GM21381 (cell line): ENCODE measurements around the gene KCTD18.

Experiments
- ATAC-seq: cut with Tn5 transposase; IDR thresholded peaks from one replicate; pipeline ENCODE4 v1.9.1; 2021; ENCODE audit warnings: mild to moderate bottlenecking, moderate library complexity; ENCODE audit not compliant: unreplicated experiment

The KCTD18 gene

DNA sequence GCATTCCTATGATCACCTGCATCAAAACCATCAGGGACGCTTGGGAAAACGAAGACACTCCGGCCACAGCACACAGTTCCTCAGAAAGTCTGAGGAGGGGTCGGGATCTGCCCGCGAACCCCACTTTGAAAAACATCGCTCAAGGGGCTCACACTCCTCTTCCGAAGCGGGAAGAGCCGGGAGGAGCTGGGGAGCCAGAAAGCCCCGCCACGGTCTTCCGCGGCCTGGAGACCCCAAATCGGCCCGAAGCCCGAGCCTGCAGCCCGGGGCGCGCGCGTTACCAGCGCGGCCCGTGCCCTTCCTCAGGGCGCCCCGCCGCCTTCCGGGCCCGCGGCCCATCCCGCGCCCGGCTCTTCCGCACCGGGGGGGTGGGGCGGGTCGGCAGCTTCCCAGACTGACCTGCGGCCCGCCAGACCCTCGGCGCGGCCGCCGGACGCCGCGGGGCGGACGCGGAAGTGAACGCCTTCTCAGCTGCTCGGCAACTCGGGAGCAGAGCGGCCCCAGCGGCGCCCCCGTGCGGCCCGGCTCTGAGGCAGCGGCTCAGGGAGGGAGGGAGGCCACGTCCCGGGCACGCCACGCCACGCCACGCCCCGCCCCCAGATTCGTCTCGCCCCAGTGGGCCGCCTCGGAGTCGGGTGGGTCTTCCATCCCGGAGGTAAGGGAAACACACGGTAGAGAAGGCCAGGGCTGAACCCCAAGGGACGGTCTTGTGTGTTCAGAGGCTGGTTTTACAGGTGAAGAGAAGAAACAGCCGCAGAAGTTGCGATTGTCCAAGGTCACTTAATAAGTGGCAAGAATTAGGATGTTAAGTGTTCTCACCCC lies at the start of gene KCTD18:
Gene KCTD18 (minus strand): TSS at position 457 of the 822 bp plus-strand sequence. CDS start 3,052 bp downstream, outside the sequence.
- ATAC-seq, result peak; percentile 99

DNA sequence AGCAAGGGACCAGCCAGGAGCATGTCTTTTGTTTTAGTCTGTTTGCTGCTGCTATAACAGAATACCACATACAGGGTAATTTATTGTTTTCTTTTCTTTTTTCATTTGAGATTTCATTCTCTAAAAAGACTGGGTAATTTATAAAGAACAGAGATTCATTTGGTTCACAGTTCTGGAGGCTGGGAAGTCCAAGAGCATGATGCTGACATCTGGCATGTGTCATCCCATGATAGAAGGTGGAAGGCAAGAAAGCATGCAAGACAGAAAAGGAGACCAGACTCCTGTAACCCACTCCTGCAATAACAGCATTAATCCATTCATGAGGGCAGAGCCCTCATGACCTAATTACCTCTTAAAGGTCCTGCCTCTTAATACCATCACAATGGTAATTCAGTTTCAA lies 30.9 kb upstream of the KCTD18 start:
- ATAC-seq, result no peak

DNA sequence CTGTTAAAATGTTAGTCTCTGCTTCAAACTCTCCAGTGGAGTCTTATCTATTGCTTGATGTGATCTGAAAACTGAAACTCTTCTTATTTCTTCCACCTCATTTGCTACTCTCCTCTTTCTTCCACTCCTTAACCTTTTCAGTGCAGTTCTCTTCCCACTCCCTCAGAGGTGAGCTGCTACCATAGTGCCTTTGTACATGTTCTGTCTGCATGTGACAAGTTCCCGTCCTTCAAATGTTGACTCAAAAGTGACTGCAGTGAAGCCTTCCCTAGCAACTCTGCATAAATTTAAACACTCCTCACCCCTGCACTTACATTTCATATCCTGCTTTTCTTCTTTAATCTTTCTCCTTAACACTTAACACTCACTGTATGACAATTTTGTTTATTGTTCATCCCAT lies 28.3 kb upstream of the KCTD18 start:
- no peak for ATAC-seq

DNA sequence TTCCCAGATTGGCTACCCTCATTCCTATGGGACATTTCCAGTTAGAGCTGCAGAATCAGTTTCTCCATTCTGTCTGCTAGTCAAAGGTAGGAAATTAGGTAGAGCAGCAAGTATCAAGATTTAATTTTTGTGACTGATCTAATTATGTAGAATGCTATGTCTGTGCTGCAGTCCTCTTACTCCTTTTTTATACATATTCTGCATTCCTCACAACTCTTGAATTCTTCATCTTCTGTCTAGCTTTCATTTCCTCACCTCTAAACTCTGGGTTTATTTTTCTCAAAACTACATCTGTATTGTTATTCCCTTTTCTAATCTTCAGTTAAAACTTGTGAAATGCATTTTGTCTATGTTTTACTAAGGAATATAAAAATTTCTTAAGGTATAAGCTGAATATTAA lies 24.7 kb upstream of the KCTD18 start:
- no peak for ATAC-seq

DNA sequence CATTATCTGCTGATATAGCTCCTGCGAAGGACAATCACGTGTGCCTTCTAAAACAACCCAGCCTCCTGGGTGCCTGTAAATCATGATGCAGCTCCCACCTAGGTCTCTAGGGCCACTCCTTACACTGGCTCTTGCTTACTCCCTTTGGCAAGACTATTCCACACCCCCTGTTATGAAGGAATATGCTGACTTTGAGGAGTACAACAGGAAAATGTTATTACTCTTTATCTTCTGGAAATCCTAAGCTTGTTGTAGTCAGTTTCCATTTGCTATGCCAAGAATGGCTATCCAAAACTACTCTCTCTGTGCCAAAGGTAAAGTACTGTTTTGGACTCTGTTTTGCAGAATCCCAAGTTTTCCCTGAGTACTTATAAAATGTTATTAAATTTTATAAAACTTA lies 23.9 kb upstream of the KCTD18 start:
- no peak for ATAC-seq

DNA sequence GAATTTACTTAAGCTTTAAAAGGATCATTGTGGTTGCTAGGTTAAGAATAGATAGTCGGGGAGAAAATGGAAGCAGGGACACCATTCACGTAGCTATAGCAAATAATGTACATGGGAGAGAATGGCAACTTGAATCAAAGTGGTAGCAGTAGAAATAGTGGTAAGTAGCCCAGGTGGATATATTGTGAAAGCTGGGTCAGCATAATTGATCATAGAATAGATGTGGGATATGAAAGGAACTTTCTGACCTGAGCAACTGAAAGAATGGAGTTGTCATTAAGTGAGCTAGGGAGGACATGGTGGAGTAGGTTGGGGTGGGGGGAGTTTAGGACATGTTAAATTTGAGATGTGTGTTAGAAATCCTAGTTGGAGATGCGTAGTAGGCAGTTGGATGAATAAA lies 18.4 kb upstream of the KCTD18 start:
- ATAC-seq, result no peak

DNA sequence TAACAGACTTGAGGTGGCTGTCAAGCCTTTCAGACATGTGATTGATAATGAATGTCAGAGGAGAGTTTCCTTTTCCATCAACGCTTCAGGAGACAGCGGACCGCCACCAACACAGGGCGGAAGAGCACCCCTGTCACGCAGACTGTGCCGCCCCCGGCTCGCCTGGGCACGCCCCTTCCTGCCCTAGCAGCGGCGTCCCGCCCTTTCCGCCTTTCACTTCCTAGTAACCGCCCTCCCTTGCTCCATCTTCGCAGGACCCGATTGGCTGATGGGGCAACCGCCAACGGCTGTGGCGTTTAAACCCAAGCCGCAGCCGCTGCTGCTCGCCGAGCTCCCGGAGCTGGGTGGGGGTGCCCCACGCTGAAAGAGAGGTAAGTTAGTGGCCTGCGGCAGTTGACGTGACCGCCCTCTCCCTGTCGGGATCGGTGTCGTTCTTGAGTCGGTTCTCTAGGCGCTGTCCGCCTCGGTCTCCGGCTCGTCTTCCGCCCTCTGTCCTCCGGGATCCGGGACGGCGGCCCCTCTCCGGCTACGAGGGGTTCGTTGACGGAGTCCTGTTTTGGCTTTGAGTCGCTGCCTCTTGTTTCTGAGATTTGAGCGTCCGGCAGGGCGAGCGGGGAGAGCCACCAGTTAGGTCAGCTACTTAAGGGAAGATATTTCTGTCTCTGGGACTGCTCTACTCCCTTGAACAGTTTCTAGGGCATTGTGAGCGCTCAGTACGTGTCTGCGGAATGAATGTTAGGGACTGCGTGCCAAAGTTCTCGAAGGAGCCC lies 16.2 kb upstream of the KCTD18 start, which contains the start of gene SGO2:
Gene SGO2 (plus strand): TSS at position 326 of the 770 bp plus-strand sequence. CDS start 6,769 bp downstream, outside the sequence.
- peak; percentile 100 for ATAC-seq

DNA sequence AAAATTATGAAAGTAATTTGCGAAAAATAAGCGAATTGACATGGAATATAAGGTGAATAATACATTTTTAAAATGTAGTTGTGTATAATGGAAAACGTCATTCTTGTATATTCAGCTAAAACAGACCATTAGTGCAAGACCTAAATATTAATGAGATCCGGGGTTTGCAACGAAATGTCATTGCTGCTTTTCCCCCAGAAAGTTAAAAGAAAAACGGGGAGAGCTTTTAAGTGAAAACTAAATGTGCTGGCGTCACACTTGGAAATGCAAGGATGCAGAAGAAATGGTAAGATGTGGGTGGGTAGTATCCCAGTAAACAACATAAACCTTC lies 15.6 kb upstream of the KCTD18 start:
- no peak for ATAC-seq

DNA sequence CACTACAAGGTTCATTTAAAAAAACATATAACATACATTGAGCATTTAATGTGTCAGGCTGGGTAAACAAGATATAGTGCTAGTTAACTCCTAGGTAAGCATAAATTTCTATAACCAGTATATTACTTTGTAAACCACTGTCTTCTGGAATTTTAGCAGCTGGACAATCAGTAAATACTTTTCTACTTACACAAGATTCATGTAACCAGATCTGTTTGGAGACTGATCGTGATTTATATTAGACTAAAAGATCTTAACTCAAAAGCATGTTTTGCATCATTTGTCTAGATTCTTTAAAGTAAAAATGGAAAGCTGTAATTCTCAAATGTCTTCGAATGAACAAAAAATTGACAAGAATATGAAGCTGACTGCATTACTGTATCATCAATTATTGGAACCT lies 15.2 kb upstream of the KCTD18 start:
- ATAC-seq, result no peak

DNA sequence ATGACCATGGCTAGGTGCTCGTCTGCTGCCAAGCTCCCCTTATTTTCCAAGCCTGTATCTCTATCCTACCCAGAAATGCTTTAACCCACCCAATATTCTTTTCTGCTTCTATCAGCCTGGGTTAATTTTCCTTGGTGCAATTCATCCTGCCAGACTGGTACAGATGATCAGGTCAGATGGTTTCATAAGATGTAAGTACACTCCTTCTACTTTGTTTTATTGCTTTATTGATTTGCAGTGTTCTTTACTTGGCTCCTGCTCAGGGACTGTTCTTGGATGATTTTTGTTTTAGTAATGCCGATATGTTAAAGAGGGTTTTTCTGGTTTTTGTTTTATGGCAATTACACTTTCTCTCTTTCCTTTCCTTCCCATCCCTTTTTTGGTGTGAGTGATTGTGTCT lies 13.7 kb upstream of the KCTD18 start:
- ATAC-seq, result no peak

DNA sequence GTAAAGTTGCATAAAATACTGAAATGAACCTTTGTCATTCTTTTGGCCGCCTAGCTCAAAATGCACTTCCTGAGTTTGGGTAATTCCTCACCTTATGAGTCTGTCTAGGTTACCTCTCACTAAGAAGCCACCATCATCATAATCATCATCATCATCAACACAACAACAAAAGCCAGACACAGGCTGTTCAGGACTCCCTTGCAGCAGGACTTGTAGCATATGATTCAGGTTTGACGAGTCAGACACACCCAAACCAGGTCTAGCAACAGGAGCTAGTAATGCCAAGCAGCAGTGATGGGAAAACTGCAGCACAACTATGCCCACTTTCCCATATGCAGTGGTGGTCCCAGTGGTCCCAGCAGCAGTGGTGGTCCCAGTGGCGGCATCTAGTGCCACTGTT lies 13.3 kb upstream of the KCTD18 start:
- ATAC-seq, result no peak

DNA sequence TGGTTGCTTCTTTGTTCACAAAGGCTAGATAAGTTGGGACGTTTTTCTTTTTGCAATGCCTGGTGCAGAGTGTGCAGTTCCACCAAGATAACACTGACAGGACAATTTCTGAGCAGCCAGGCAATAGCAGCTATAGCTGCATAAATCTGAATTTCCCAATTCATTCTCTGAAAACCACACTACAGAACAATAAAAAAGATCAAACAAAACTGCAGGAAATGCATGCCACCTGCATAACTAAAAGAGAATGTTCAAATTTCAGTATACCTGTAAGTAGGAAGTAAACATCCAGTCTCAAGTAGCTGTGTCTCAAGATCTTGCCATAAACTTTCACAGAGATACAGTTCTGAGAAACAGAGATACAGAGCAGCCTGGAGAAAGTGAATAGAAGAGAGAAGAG lies 5.3 kb upstream of the KCTD18 start:
- no peak for ATAC-seq

DNA sequence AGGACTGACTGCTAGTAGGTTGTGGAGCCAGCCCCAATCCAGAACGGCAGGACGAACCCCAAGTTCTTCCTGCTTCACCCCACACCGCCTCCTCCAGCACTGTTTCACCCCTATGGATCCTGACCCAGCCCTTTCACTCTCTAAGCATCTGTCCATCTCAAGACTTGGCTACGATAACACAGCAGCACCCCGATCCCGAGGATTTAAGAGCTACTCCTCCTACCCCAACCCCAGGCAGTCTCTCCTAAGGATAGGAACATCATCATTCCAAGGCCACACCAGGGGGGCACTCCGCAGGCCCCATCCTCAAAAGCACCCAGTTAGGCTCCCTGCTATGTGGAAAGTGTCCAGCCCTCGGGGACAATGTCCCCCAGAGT lies 645 bp downstream of the KCTD18 start:
- no peak for ATAC-seq

DNA sequence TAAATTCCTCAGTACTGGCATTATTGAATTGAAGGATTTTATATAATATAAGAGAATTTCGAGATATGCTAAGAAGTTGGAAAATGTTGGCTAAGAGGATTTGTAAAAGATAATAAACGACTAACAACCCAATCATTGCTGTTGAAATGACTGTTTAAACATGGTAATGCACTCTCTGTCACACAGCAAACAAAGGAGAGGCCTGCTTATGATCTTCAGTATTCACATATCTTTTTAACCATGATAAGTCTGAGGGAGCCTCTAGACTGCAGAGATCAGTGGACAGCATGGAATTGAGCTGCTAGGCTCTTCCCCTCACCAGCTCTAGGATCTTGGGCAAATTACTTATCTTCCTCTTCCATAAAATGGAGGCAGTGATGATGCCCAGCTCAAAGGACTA lies 2.7 kb downstream of the KCTD18 start:
- no peak for ATAC-seq

DNA sequence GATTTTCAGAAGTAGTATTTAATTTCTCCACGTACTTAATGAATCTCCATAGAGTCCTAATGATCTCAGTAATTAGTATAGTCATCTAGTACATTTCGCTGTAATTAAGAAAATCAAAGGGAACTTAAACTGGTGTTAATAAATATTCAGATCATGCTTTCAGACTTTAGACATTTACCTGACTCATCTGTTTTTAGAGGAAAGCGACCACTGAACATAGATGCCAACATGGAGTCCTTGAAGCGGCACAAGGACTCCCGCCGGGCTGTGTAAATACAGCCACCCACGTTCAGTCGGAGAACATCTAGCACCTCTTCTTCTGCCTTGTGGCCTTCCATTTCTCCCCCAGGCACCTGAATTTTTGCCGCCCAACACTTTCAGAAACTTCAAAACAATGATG lies 3.2 kb downstream of the KCTD18 start:
- no peak for ATAC-seq

DNA sequence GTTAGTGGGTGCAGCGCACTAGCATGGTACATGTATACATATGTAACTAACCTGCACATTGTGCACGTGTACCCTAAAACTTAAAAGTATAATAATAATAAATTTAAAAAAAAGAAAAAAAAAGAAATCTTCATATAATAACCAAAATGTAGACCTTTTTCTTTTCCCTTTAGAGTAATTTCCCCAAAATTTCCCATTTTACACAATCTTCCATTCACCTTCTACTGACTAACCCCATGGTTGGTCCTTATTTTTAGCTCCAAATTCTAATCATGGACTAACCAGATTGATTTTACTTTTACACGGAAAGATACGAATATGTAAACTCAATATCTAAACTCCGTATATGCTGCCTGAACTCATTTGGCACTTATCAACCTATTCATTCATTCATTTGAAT lies 7.7 kb downstream of the KCTD18 start:
- ATAC-seq, result no peak

DNA sequence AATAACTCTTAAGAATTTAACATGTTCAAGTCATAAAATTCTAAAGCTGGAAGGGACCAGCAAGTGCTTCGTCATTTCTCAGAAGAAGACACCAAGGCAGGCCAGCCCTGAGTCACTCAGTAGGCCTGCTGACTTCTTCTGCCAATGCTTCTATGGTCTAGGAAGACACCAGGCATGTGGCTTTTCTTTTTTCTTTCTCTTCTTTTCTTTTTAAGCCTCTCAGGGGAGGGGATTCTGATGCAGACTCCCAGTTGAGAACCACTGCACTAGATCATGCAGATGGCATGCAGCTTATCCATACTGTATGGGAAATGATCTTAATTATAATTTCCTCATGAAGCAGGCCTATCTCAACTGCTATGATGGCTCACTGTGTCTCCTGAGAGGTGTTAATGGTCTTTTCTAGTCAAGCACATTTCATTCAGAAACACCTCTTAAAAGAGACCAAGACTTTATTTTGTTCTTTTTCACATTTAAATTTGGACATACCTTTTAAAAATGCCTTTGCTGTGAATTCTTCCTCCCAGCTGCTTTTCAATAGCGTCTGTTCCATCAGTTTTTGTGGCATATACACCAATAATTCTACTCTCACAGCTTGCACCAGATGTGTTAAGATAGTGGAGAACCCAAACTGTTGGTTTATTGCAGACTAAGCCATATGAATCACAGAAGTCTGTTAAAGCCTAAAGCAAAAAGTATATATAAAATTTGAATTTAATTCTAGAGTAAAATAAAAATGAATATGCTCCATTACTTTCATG lies 11.3 kb downstream of the KCTD18 start:
- no peak for ATAC-seq

DNA sequence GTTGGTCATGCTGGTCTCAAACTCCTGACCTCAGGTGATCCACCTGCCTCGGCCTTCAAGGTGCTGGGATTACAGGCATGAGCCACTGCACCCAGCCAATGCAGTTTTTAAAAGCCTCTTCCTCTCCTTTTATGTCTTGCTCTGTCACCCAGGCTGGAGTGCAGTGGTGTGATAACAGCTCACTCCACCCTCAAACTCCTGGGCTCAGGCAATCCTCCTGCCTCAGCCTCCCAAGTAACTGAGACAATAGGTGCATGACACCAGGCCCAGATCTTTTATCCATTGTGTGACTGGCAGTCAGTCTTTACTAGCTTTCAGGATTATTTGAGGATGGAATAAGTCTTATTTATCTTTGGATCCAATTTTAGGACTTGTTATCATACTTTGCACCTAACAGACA lies 13.2 kb downstream of the KCTD18 start:
- ATAC-seq, result no peak

DNA sequence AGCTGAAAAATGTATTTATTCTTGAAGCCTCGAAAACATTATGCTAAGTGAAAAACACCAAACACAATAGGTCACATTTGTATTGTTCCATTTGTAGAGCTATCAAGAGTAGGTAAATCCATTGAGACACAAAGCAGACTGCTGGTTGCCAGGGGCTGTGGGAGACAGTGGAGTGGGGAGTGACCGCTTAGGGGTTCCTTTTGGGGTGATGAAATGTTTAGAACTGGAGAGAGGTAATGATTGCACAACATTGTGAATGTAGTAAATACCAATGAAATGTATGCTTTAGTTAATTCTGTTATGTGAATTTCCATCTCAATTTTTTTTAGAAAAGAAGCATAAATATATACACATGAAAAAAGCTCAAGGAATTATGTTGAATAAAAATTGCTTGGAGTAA lies 15.8 kb downstream of the KCTD18 start:
- no peak for ATAC-seq

DNA sequence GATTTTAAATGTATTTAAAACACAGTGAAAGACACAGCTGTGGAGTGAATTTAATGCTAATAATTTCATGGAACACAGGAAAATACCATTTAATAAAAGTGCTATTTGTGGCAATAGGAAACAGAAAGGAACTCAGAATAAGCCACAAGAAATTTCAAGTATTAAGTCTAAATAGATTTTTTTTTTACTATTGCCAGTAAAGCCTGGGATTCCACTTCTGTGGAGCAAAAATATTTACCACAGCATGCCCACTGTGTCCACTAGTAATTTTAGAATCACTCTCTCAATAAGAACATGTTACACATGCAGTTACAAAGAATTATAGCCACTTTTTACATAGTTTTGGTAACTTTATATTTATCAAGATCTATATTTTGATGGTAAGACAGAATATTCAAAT lies 17.2 kb downstream of the KCTD18 start:
- ATAC-seq, result no peak

DNA sequence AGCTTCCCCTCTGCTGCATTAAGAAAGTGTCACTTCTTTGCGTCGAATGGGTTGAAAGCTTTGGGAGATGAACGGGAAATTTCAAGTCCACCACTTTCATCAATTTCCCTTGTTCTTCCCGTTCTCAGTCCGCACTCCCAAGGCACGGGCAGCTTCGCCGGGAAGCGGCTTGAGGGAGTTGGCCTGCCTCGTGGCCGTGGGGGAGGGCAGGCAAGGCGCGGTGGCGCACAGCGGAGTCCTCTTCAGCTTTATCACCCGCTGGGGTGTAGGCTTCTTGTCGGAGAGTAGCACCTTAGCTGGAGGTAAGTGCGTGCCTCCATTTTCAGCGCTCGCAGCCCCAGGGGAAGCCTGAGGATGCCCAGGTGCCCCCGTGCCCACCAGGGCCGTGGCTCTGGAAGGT lies 19.9 kb downstream of the KCTD18 start:
- ATAC-seq, result no peak

DNA sequence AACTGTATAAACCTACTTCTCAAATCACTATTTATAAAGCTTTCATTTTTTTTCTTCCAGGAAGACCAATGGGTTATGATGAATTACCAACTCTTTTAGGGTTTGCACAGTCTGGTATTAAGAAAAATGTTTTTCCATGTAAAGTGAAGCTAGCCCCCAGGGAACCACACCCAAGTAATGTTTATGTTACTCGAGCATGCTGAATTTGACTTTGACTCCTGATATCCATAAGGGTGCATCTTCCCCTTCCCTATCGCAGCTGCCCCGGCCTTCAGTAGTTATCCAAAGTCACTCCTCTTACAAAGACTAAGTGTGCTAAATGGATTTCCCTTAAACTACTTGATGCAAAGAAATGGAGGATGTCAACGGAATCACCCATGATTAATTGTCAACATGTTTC lies 21.7 kb downstream of the KCTD18 start:
- ATAC-seq, result no peak
